ENCODE data around the gene SEPTIN2. TPM values are rescaled to one million over a fixed set of nuclear protein-coding genes. Genes with fewer than 3 reads are reported as not detected.

Gene SEPTIN2
- polyA plus RNA-seq (2013, experiment 1 of 2): 265 TPM
- polyA plus RNA-seq (2013, experiment 2 of 2): 261 TPM

DNA sequence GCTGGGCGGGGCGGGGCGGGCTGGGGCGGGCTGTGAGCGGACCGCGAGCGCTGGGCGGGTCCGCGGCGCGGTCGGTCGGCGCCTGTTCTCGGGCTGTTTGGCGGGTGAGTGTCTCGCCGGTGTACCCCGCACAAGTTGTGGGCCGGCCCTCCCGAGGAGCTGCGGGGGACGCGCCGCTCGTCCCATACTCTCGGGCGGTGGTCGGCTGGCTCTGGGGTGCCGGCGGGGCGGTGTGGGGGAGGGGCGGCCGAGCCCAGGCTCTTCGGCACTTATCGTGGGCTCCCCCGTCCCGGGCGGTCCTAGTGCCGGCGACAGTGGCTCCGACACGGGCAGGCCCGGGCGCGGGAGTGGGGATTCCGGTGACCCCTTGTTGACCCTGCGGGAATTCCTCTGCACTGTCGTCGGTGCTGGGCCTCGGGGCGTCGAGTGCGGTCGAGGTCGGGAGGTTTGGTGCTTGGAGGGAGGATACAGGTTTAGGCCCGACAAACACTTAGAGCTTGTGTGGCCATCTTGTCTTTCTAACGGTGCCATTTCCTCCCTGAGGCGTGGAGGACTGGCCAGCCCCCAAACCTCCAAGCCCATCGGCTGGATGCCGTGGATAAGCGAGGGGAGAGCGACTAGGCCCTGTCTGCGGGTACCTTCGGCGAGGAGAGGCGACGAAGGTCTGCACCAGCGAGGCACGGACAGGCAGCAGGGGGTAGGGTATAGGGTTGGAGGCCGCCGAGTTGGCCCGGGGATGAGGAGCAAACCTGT is at the start of gene SEPTIN2:
TSS of gene SEPTIN2 (plus strand) at position 47 of the 753 bp plus-strand sequence. CDS start 8,308 bp downstream, outside the sequence.
- Histone ChIP-seq H3K4me3 (ENCODE audit: low read length) (peak within 1 kb of the TSS; percentile 99), H2AK5ac (ENCODE audit: low read length) (peak within 1 kb of the TSS; percentile 80), H2BK15ac (replicated peaks; ENCODE audit: low read depth) (no peak within 1 kb of the TSS), H3K4ac (ENCODE audit: low read depth, low read length) (peak within 1 kb of the TSS; percentile 100), H3K9ac (ENCODE audit: low read length) (peak within 1 kb of the TSS; percentile 100), H3K27me3 (ENCODE audit: insufficient read depth, low read length, poor library complexity) (no peaks in the 10 kb centered on the region), H3K23ac (ENCODE audit: low read length) (peak within 1 kb of the TSS; percentile 99), H3K79me2 (ENCODE audit: control insufficient read depth, insufficient read depth, low read length) (peaks cover 88% of the 10 kb centered on the region), H4K5ac (ENCODE audit: low read length) (peak within 1 kb of the TSS; percentile 79), H3K18ac (ENCODE audit: low read length) (peak within 1 kb of the TSS; percentile 83), H3K36me3 (ENCODE audit: control insufficient read depth, insufficient read depth, low read length) (no peaks in the 10 kb centered on the region), H4K8ac (ENCODE audit: low read depth, low read length) (peak within 1 kb of the TSS; percentile 31), H2BK120ac (ENCODE audit: low read depth, low read length) (no peak within 1 kb of the TSS), H3K27ac (ENCODE audit: low read depth, low read length) (peak within 1 kb of the TSS; percentile 98), H3K4me2 (ENCODE audit: low read length) (peak within 1 kb of the TSS; percentile 98), H3K79me1 (ENCODE audit: low read length) (peaks cover 9% of the 10 kb centered on the region), H3K4me1 (ENCODE audit: control insufficient read depth, low read depth, low read length) (peaks cover 10% of the 10 kb centered on the region), H2BK5ac (ENCODE audit: low read length) (peak within 1 kb of the TSS; percentile 100), H3K56ac (ENCODE audit: low read length) (peak within 1 kb of the TSS; percentile 100)
- no CpG with 5 or more reads among the region's 75 CpGs for WGBS (ENCODE audit: extremely low coverage, insufficient coverage, low lambda C conversion rate)
- DNase-seq: peak; percentile 80

DNA sequence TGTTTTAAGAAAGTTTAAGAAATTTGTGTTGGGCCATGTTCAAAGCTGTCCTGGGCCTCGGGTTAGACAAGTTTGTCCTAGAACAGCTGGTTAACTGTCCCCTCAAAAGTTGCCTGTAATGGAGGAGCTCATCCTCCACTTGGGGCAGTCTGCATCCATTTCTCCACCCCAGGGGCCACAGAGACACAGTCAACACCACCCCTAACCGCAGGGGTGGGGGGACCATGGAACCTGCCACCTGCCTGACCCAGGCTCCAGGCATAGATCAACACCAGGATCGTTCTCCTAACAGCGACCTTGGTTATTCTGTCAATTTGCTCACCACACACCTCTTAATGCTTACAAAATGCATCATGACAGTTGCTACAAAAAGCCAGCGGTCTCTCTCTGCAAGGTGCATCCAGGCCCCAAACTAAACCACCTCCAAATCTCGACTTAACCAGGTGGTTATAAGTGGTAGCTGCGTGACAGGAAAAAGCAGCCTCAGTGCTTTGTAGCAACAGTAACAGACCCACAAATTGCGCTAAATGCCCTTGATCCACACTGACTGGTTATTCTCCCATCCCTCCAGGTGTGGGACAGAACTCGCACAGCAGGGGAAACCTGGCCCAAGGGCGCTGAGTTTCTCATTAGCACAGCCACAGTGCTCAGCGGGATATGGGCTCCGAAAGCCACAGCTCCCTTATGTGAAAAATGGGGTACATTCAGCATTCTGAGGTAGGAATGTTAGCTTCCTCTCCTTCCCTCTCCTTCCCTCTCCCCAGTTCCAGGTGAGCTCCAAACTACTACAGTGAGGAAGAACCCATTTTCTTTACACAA is 48.3 kb upstream of the SEPTIN2 start:
- Histone ChIP-seq H3K79me2 (ENCODE audit: control insufficient read depth, insufficient read depth, low read length) (peaks cover 56% of the 10 kb centered on the region), H2AK5ac (ENCODE audit: low read length) (no peak overlapping the region), H3K36me3 (ENCODE audit: control insufficient read depth, insufficient read depth, low read length) (peaks cover 19% of the 10 kb centered on the region), H2BK5ac (ENCODE audit: low read length) (no peak overlapping the region), H3K4me1 (ENCODE audit: control insufficient read depth, low read depth, low read length) (peaks cover 5% of the 10 kb centered on the region), H2BK120ac (ENCODE audit: low read depth, low read length) (no peak overlapping the region), H3K79me1 (ENCODE audit: low read length) (peaks cover 38% of the 10 kb centered on the region), H3K4me3 (ENCODE audit: low read length) (no peak overlapping the region), H3K23ac (ENCODE audit: low read length) (no peak overlapping the region), H3K27me3 (ENCODE audit: insufficient read depth, low read length, poor library complexity) (no peaks in the 10 kb centered on the region), H2BK15ac (replicated peaks; ENCODE audit: low read depth) (no peak overlapping the region), H3K4me2 (ENCODE audit: low read length) (no peak overlapping the region), H4K8ac (ENCODE audit: low read depth, low read length) (no peak overlapping the region), H3K9ac (ENCODE audit: low read length) (no peak overlapping the region), H4K5ac (ENCODE audit: low read length) (no peak overlapping the region), H3K18ac (ENCODE audit: low read length) (no peak overlapping the region), H3K27ac (ENCODE audit: low read depth, low read length) (no peak overlapping the region), H3K4ac (ENCODE audit: low read depth, low read length) (no peak overlapping the region), H3K56ac (ENCODE audit: low read length) (no peak overlapping the region)
- no peak for DNase-seq
- WGBS (ENCODE audit: extremely low coverage, insufficient coverage, low lambda C conversion rate): no CpG with 5 or more reads among the region's 12 CpGs

DNA sequence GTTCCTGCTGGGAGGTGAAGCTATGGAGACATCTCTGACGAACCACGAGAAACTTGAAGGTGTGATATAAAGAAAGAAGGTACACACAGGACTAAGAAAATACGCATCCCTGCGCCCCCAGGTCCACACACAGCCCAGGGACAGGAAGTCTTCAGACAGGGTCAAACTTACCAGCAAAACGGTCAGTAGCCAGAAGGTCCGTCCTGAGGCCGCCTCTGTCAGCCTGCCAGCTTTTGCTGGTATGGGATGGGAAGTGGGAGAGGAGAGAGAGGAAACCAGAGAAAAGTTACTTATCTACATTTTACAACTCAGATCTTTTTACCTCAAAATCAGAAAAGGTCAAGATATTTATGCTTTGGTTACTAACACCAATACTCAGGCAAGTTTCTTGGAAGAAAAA is 47.4 kb upstream of the SEPTIN2 start:
- no peak overlapping the region for H2BK5ac ChIP-seq (ENCODE audit: low read length)
- peaks cover 38% of the 10 kb centered on the region for H3K79me1 ChIP-seq (ENCODE audit: low read length)
- H3K79me2 ChIP-seq (ENCODE audit: control insufficient read depth, insufficient read depth, low read length): peaks cover 56% of the 10 kb centered on the region
- no peak overlapping the region for H2BK15ac ChIP-seq (replicated peaks; ENCODE audit: low read depth)
- no peak overlapping the region for H4K8ac ChIP-seq (ENCODE audit: low read depth, low read length)
- H2AK5ac ChIP-seq (ENCODE audit: low read length): no peak overlapping the region
- peaks cover 5% of the 10 kb centered on the region for H3K4me1 ChIP-seq (ENCODE audit: control insufficient read depth, low read depth, low read length)
- H2BK120ac ChIP-seq (ENCODE audit: low read depth, low read length): no peak overlapping the region
- peaks cover 15% of the 10 kb centered on the region for H3K36me3 ChIP-seq (ENCODE audit: control insufficient read depth, insufficient read depth, low read length)
- no peak overlapping the region for H3K4me3 ChIP-seq (ENCODE audit: low read length)
- no peak overlapping the region for H3K56ac ChIP-seq (ENCODE audit: low read length)
- no peak for DNase-seq
- H3K27me3 ChIP-seq (ENCODE audit: insufficient read depth, low read length, poor library complexity): no peaks in the 10 kb centered on the region
- H4K5ac ChIP-seq (ENCODE audit: low read length): no peak overlapping the region
- no peak overlapping the region for H3K9ac ChIP-seq (ENCODE audit: low read length)
- no peak overlapping the region for H3K27ac ChIP-seq (ENCODE audit: low read depth, low read length)
- no peak overlapping the region for H3K4ac ChIP-seq (ENCODE audit: low read depth, low read length)
- no peak overlapping the region for H3K23ac ChIP-seq (ENCODE audit: low read length)
- no peak overlapping the region for H3K18ac ChIP-seq (ENCODE audit: low read length)
- no CpG with 5 or more reads among the region's 7 CpGs for WGBS (ENCODE audit: extremely low coverage, insufficient coverage, low lambda C conversion rate)
- no peak overlapping the region for H3K4me2 ChIP-seq (ENCODE audit: low read length)

DNA sequence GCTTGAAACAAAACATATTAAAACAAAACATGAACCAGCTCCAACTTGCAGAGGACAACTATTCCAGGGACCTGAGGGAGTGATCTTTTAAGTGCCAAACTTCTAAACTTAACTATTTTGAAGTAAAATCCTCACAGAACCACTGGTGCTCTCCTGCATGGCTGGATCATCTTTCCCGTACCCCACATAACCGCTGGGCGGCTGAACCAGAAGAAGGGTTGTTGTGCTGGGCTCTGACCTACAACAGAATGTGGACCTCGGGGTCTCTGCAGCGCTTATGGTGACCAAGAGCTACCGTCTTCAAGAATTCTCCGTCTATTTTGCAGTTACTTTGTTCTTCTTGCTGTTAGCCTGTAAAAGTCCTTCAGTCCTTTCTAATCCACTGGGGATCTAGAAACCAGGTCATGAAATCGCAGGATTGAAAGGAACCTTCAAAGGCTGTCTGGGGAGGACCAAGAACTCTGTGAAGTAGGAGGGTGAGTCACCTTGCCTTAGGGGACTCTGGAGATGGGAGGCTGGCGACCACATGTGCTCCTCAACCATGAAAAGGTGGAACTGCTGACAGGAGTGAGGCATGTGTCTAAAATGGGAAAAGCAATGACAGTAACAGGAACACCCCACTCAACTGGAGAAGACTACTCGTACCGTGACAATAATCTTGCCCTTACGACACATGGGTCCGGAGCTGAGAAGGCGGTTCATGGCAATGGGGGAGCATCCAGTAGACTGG is 46.8 kb upstream of the SEPTIN2 start:
- H3K23ac ChIP-seq (ENCODE audit: low read length): no peak overlapping the region
- H3K4me3 ChIP-seq (ENCODE audit: low read length): no peak overlapping the region
- no peak overlapping the region for H4K5ac ChIP-seq (ENCODE audit: low read length)
- H3K36me3 ChIP-seq (ENCODE audit: control insufficient read depth, insufficient read depth, low read length): peaks cover 13% of the 10 kb centered on the region
- H3K27me3 ChIP-seq (ENCODE audit: insufficient read depth, low read length, poor library complexity): no peaks in the 10 kb centered on the region
- H3K9ac ChIP-seq (ENCODE audit: low read length): no peak overlapping the region
- peaks cover 56% of the 10 kb centered on the region for H3K79me2 ChIP-seq (ENCODE audit: control insufficient read depth, insufficient read depth, low read length)
- H4K8ac ChIP-seq (ENCODE audit: low read depth, low read length): no peak overlapping the region
- peak; percentile 69 for DNase-seq
- no peak overlapping the region for H3K4me2 ChIP-seq (ENCODE audit: low read length)
- H3K56ac ChIP-seq (ENCODE audit: low read length): no peak overlapping the region
- H2BK15ac ChIP-seq (replicated peaks; ENCODE audit: low read depth): no peak overlapping the region
- no peak overlapping the region for H3K4ac ChIP-seq (ENCODE audit: low read depth, low read length)
- peaks cover 5% of the 10 kb centered on the region for H3K4me1 ChIP-seq (ENCODE audit: control insufficient read depth, low read depth, low read length)
- H2BK120ac ChIP-seq (ENCODE audit: low read depth, low read length): no peak overlapping the region
- no CpG with 5 or more reads among the region's 14 CpGs for whole genome bisulfite sequencing (ENCODE audit: extremely low coverage, insufficient coverage, low lambda C conversion rate)
- no peak overlapping the region for H3K18ac ChIP-seq (ENCODE audit: low read length)
- H2BK5ac ChIP-seq (ENCODE audit: low read length): no peak overlapping the region
- no peak overlapping the region for H3K27ac ChIP-seq (ENCODE audit: low read depth, low read length)
- H3K79me1 ChIP-seq (ENCODE audit: low read length): peaks cover 36% of the 10 kb centered on the region
- no peak overlapping the region for H2AK5ac ChIP-seq (ENCODE audit: low read length)

DNA sequence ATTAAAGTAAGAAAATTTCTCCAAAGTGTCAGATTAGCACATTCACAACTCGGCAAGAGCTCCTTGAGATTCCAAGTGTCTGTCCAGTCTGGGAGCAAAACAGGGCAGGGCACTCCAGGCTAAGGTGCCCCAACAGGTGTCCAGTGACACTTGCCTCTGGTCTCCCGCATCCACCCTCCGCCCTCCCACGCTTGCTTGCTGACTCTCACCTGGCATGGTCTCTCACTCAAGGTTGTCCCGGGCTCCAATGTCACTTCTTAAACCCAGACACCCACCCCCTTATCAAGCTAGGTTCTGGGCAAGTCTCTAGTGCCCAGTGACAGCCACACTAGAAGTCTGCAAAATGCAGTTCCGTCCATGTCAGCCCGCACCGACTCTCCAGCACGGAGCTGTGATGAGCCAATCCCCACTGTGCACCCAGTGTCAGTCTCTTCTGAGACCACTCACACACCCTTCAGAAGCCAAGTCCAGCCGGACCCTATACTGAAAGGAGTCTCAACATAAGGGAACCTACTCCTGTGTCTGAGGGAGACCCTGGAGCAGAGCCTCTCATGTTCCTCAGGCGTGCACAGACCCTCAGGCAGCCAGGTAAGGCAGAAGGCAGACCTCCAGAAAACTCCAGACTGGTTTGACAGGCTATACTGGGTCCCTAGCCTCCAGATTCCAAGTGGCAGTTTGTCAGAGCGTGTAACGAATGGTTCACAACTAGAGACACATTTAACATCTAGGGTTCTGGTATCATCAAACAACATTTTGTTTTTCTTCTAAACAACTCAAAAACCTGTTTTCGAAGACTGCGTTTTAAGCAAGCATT is 45.8 kb upstream of the SEPTIN2 start:
- no peak for DNase-seq
- WGBS (ENCODE audit: extremely low coverage, insufficient coverage, low lambda C conversion rate): no CpG with 5 or more reads among the region's 15 CpGs

More for the DNA sequence above, 45.8 kb upstream of the SEPTIN2 start:
- H3K18ac ChIP-seq (ENCODE audit: low read length): no peak overlapping the region
- H3K56ac ChIP-seq (ENCODE audit: low read length): peak overlapping the region; percentile 11
- H4K8ac ChIP-seq (ENCODE audit: low read depth, low read length): no peak overlapping the region
- H4K5ac ChIP-seq (ENCODE audit: low read length): no peak overlapping the region
- H2AK5ac ChIP-seq (ENCODE audit: low read length): no peak overlapping the region
- H3K4me3 ChIP-seq (ENCODE audit: low read length): no peak overlapping the region
- no peak overlapping the region for H3K27ac ChIP-seq (ENCODE audit: low read depth, low read length)
- peaks cover 5% of the 10 kb centered on the region for H3K4me1 ChIP-seq (ENCODE audit: control insufficient read depth, low read depth, low read length)
- H3K9ac ChIP-seq (ENCODE audit: low read length): no peak overlapping the region
- no peak overlapping the region for H2BK15ac ChIP-seq (replicated peaks; ENCODE audit: low read depth)
- no peak overlapping the region for H3K4ac ChIP-seq (ENCODE audit: low read depth, low read length)
- peaks cover 62% of the 10 kb centered on the region for H3K79me2 ChIP-seq (ENCODE audit: control insufficient read depth, insufficient read depth, low read length)
- peaks cover 42% of the 10 kb centered on the region for H3K79me1 ChIP-seq (ENCODE audit: low read length)
- H3K36me3 ChIP-seq (ENCODE audit: control insufficient read depth, insufficient read depth, low read length): peaks cover 13% of the 10 kb centered on the region
- H2BK120ac ChIP-seq (ENCODE audit: low read depth, low read length): no peak overlapping the region
- no peak overlapping the region for H3K4me2 ChIP-seq (ENCODE audit: low read length)
- H3K23ac ChIP-seq (ENCODE audit: low read length): no peak overlapping the region
- H2BK5ac ChIP-seq (ENCODE audit: low read length): no peak overlapping the region
- H3K27me3 ChIP-seq (ENCODE audit: insufficient read depth, low read length, poor library complexity): no peaks in the 10 kb centered on the region
